Measurements from ENCODE around the gene MTHFS.

DNA sequence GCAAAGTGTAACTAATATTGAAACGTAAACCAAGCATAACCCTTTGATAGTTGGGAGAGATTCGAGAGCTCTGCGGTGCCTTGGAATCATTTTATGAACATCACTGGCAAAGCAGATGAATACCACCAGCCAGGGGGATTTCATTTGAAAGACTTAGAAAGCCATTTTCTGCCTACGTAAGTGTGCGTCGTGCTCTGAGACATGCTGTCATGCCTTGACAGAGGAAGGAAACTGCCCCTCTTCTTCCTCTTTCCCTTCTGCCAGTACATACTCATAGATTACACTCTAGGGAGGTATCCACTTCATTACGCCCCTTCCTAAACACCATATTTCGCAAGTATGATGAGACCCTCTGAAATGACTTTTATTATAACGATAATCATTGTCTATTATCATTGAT lies 3.3 kb upstream of the MTHFS start:
- TF ChIP-seq YY1 (IDR thresholded peaks at IDR 0.05; ENCODE audit: insufficient read depth, insufficient read length) = no peak
- TF ChIP-seq ZNF274 (IDR thresholded peaks at IDR 0.05; ENCODE audit: low read depth, low read length) = no peak
- no peak for TF ChIP-seq SUZ12 (IDR thresholded peaks at IDR 0.05; ENCODE audit: extremely low read depth, insufficient read depth, insufficient read length)
